Stimulated activated CD4-positive, alpha-beta T cell treated with anti-CD3 and anti-CD28 coated beads, Interleukin-15, amount 100 ng/mL, for 24 hours (primary cell): ENCODE measurements around the gene KRTAP1-4.
"Not testable (repeated sequence)": the region's sequence is repeated elsewhere in the genome, so short reads cannot be mapped to it uniquely, and the experiment has no call there.

Experiments used
- DNase-seq: peaks from one replicate; pipeline ENCODE4 v3.0.0-alpha.2; 2020

Gene KRTAP1-4

DNA sequence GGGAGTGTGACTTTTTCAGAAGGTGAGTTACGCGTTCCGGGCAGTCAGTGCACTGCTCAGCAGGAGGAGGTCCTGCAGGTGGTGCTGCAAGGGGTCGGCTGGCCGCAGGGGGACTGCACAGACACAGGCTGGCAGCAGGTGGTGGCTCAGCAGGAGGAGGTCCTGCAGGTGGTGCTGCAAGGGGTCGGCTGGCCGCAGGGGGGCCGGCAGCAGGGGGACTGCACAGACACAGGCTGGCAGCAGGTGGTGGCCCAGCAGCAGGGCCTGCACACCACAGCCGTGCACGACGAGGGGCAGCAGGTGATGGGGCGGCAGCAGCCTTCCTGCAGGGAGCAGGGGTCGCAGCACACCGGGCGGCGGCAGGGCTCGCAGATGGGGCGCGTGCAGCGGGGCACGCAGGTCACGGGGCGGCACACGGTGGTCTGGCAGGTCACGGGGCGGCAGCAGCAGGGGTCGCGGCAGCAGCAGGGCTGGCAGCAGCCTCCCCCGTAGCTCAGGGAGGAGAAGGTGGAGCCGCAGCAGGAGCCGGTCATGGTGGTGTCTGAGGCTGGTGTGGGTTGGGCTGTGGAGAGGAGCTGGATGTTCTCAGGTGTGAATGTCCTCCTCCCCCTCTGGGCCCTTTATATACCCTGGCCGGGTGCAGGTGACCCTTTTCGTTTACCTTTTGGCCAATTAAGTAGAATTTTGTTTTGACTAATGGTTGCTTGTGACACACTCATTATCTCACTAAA is 16.9 kb upstream of the KRTAP1-4 start, which contains the start of gene KRTAP2-1:
Gene KRTAP2-1 (minus strand): TSS at position 582 of the 731 bp plus-strand sequence. CDS start 49 bp downstream, at position 533.
- DNase-seq, result not testable (repeated sequence)

DNA sequence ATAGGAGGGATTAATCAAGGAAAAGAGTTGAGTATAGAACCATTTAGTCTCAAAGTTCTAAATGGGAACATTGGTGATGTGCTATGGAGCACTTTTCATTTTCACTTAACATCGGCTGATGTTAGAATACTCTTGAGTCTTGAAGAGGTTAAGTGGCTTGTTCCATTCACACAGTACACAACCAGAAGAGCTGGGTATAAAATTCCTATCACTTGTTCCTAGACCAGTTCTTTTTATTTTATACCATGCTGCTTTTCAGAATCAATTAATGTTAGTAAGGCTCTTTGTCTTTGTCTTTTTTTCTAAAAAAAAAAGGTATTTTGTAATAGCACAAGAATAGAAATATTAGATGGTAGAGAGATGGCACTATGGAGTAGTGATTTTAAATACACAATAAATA is 13.0 kb upstream of the KRTAP1-4 start:
- no peak for DNase-seq

DNA sequence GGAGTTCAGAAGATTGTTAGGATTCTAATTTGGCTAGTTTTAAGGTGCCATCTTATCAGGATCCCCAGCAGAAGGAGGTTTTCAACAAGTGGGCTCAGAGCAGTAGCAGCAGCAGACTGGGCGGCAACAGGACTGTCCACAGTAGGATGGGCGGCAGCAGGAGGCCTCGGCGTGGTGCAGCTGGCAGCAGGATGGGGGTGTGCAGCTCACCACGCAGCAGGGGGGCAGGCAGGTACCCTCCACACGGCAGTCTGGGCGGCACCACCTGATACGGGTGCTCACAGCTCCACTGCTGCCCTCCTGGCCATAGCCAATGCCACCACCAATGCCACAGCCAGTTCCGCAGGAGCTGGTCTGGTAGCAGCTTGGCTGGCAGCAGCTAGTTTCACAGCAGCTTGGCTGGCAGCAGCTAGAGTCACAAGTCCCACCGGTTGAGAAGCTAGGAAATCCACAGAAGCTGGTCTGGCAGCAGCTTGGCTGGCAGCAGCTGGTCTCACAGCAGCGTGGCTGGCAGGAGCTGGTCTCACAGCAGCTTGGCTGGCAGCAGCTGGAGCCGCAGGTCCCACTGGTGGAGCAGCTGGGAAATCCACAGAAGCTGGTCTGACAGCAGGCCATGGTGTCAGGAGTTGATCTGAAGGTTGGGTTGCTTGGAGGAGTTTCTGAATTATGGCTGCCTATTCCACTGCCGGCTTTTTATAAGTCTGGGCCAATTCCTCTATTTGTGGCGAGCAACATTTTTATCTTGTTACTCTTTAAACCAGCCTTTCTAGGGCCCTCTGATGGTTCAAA is 11.0 kb upstream of the KRTAP1-4 start, which contains the start of gene KRTAP1-1:
Gene KRTAP1-1 (minus strand): TSS at position 668 of the 789 bp plus-strand sequence. CDS start 53 bp downstream, at position 615.
- DNase-seq, result not testable (repeated sequence)

DNA sequence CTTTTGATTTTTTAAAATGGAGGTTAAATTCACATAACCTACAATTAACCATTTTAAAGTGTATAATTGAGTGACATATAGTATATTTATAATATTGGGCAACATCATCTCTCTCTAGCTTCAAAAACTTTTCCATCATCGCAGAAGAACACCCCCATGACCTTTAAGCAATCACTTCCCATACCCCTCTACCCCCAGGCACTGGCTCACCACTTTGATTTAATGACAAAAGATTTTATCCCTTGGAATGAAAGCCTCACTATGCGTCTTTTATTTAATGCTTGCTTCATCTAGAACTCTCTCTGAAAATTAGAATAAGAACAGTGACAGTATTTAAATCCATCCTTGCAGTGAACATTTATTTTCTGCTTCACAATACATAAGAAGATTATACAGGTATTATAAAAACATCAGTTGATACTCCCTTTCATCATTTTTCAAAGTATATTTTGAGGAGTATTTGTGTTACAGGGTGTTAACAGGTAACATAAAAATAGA is 7.9 kb upstream of the KRTAP1-4 start:
- DNase-seq, result no peak

DNA sequence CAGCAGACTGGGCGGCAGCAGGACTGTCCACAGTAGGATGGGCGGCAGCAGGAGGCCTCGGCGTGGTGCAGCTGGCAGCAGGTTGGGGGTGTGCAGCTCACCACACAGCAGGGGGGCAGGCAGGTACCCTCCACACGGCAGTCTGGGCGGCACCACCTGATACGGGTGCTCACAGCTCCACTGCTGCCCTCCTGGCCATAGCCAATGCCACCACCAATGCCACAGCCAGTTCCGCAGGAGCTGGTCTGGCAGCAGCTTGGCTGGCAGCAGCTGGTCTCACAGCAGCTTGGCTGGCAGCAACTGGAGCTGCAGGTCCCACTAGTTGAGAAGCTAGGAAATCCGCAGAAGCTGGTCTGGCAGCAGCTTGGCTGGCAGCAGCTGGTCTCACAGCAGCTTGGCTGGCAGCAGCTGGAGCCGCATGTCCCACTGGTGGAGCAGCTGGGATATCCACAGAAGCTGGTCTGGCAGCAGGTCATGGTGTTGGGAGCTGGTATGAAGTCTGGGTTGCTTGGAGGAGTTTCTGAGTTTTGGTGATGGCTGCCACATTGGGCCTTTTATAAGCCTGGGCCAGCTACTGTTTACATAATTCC is 4.4 kb upstream of the KRTAP1-4 start, which contains the start of gene KRTAP1-3:
Gene KRTAP1-3 (minus strand): TSS at position 529 of the 590 bp plus-strand sequence. CDS start 53 bp downstream, at position 476.
- not testable (repeated sequence) for DNase-seq

DNA sequence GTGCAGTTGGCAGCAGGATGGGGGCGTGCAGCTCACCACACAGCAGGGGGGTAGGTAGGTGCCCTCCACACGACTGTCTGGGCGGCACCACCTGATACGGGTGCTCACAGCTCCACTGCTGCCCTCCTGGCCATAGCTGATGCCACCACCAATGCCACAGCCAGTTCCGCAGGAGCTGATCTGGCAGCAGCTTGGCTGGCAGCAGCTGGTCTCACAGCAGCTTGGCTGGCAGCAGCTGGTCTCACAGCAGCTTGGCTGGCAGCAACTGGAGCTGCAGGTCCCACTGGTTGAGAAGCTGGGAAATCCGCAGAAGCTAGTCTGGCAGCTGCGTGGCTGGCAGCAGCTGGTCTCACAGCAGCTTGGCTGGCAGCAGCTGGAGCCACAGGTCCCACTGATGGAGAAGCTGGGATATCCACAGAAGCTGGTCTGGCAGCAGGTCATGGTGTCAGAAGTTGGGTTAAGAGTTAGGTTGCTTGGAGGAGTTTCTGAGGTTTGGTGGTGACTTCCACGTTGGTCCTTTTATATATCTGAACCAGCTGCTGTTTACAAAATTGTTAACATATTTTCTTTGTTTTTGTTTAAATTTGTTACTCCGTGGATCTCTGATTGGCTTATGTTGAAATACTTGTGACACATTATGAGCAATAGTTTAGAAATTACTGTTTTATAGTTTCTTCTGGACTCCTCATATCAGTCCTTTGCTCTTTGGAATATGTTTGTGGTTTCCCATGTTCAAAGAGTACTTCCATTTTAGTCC is 3.1 kb downstream of the KRTAP1-4 start, which contains the start of gene KRTAP1-5:
Gene KRTAP1-5 (minus strand): TSS at position 494 of the 757 bp plus-strand sequence. CDS start 53 bp downstream, at position 441.
- no peak for DNase-seq

DNA sequence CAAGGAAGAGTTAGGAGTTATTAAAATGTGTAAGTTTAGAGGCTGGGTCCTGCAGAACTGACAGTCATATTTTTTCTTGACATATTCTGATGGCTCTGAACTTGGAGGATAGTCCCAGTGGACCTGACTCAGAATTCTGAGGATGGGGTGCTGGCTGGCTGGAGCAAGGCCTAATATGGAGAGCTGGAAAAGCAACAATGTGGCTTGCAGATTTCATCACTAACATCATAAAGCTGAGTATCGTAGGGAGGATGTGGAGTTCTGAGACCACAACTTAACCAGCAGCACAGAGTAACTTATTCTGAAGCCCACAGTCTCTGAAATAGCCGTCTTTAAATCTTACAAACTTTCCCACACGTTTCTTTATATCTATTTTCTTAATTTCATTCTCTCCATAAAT is 5.3 kb downstream of the KRTAP1-4 start:
- DNase-seq, result no peak

DNA sequence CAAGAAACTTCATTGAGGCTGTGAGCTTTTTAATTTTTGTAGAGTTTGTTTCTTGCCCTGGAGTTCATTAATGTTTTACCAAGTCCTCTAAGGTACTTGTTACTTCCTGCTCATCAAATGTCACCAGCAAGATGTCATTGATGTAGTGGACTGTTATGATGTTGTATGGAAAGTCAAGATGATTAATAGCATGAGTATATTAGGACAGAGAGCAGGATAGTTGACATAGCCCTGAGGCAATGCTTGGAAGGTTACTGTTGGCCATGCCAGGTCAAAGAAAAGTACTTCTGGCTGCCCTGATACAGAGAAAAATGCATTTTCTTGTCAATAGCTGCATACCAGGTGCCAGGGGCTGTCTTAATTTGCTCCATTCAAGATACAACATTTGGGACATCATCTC is 9.7 kb downstream of the KRTAP1-4 start:
- no peak for DNase-seq

DNA sequence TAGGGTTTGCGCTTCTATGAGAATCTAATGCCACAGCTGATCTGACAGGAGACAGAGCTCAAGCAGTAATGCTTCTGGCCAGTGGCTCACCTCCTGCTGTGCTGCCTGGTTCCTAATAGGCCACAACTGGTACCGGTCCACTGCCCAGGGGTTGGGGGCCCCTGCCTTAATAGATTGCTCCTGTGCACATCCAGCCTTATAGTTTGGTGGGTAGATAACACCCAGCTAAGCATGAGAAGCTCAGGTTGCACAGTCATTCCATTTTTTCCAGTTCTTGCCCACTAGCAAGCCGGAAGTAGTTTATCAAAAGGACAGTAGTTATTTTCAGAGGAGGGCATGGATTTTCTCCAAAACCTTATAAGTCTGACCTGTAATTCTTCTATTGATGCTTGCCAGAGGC is 10.6 kb downstream of the KRTAP1-4 start:
- DNase-seq, result no peak

DNA sequence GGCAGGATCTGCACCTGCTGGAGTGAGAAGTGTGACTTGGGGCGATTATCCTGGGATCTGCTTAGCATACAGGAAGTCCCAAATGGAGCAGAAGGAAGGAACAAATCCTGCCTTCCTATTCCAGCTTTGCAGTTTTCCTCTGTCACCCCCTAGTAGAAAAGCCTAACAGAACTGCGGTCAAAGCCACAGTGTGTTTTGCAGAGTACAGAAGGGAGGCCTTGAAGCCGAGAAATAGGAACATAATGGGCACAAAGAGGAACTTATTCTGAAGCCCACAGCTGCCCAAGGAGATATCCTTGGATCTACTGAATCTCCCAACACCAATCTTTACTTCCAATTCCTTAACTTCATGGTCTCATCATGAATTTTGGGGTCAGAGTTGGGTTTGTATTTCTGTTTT is 11.5 kb downstream of the KRTAP1-4 start:
- no peak for DNase-seq

DNA sequence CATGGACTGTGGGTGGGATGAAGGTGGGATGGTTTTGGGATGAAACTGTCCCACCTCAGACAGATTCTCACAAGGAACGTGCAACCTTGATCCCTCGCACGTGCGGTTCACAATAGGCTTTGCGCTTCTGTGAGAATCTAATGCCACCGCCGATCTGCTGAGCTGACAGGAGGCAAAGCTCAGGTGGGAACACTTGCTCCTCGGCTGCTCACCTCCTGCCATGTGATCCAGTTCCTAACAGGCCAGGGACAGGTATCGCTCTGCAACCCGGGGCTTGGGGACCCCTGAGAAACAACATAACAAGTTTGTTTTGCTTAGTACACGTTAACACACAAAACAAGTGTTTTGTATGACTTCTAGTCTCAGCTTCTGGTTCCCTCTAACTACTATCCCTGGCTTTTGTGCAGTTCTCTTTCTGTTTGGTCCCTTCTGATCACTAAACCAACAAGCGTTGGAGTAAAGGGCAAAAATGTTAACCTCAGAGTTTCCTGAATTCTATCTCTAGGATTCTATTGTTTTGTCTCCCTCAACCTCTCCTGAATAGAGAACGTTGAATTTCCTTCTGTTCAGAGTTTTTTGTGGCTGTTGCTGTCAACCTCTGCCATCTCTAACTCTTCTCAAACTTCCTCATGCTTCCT is 13.3 kb downstream of the KRTAP1-4 start:
- no peak for DNase-seq

DNA sequence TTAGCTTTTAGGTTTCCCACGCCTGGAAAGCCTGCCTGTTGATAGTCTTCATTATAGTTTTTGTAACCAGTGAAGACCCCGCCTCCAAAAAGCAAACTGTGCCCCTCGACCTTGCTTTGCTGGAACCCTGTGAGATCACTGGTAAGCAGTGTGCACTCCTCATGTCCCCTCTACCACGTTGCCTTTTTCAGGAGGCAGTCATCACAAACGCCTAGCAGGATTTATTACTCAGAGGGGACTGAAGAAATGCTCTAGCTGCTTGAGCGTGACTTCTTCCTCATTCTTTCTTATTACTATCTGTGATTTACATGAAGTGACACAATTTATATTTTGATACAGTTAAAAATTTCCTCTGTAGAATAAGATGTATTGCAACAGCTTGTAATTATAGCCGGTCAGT is 14.5 kb downstream of the KRTAP1-4 start:
- no peak for DNase-seq

DNA sequence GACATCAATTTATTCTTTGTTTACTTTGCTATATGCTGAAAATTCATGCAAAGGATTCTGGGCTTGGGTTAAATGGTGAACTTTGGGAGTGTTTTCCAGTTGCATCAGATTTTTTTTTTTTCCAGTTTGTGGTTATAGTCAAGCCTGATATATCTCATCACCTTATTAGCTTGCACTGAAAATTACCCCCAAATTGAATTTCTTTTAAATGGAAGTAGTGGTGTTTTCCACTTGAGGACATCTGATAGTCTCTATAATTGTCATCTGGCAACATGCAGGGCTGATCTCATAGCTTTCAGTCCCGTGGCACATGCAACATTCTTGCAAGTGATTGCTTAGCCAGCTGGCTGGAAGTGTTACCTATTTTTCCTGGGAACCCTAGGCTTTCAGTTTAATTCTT is 16.4 kb downstream of the KRTAP1-4 start:
- DNase-seq, result no peak

DNA sequence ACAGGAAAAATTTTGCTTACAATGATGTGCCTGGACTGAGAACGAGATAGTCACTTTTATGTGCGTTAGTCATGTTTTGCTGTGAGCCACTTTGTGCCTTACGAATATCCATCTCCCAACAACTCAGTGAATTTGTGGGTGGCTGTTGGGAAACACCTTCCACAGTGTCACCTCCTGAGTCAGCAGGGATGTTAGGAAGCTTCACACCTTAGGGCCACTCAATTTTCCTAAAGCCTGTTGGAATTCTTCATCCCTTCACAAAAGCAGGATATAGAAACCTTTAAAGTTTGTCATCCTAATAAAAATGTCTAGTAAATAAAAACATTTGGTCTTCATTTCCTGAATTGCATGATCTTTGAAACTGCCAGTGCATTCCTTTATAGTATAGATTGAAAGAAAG is 16.8 kb downstream of the KRTAP1-4 start:
- no peak for DNase-seq

DNA sequence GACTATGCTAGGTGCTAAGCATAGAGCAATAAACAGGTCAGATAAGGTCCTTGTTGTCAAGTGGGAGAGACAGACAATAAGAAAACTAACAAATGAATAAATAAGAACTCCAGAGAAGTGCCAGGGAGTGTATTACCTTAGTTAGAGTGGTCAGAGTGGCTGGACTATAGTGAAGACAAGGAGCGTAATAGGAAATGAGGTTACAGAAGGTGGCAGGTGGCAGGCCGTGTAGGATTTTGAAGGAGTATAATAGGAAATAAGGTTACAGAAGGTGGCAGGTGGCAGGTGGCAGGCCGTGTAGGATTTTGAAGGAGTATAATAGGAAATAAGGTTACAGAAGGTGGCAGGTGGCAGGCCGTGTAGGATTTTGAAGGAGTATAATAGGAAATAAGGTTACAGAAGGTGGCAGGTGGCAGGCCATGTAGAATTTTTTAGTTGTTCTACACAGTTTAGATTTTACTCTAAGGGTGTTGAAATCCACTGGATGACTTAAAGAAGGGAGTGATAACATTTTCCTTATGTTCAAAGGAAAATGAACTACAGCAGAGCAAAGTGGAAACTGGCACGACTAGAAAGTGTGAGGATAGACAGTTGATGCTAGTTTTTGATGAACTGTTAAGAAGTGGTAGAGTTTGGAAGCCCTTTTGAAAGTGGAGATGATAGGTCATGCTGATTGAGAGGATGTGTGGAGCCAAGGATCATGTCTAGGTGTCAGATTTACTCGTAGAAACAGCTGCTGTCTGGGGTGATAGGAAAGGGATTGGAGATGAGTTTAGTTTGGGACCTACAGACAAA is 17.5 kb downstream of the KRTAP1-4 start:
- no peak for DNase-seq

DNA sequence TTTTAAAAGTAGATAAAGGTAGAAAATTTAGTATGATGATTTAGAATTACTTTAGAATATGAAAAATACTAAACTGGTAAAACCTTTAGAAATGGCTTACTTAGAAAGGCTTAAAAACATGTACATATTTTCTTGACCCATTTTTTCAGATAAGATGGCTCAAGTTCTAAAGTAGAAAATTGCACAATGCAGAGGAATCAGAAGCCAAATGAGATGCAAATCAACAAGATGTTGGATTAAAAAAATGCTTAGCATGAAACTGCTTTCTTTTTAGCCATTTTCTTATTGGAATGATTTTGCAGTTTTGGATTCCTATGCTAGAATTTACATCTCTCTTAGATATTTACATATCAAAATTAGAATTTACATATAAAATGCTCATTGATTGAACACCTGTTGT is 19.6 kb downstream of the KRTAP1-4 start:
- DNase-seq, result no peak

DNA sequence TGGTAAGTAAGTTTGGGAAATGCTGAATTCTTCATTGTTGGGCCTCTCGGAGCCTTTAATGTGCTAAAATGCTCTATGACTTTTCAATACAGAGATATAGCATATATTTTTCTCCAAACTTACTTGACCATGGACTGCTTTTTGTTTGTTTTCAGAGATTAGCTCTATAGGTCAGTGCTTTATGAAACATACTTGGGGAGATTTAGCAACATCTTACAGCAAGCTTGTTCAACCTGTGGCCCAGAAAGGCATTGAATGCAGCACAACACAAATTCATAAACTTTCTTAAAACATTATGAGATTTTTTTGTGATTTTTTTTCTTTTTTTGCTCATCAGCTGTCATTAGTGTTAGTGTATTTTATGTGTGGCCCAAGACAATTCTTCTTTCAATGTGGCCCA is 20.1 kb downstream of the KRTAP1-4 start:
- DNase-seq, result no peak

DNA sequence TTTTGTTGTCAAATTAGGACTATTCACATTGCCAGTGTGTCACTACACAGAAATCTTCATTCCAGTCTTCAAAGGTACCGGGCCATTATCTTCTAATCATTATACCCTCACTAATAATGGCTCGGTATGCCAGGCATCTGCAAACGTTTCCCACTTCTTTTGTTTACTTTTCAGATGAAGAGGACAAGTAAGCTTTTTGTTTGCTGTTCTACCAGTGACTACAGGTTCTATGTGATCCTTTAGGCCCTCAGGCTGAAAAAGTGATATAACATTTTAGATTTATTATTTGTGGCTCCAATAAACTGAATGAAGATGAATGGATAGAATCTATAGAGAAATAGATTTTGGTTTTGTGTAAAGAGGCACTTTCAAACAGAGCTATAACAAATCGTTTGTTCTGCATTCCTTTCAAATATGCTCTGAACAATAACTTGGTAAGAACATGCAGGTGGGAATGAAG is 20.7 kb downstream of the KRTAP1-4 start:
- no peak for DNase-seq

DNA sequence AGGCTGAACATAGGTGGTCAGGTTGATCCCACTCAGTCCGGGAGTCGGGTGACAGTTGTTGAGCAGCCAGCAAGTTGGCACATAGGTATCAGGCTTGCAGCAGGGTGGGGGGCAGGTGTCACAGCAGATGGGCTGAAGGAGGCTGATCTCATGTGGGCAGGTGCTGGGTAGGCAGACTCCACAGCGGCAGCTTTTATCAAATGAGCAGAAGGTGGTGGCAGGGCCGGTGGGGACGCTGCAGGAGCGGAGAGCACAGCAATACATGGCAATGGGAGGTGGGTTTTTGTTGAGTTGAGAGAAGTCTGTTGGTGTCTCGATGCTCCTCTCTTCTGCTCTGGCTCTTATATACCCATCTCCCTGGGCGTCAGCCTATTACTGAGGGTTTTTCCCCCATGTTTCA is 21.2 kb downstream of the KRTAP1-4 start, which contains the start of gene KRTAP3-1:
Gene KRTAP3-1 (minus strand): TSS at position 318 of the 400 bp plus-strand sequence. CDS start 54 bp downstream, at position 264.
- DNase-seq, result no peak

DNA sequence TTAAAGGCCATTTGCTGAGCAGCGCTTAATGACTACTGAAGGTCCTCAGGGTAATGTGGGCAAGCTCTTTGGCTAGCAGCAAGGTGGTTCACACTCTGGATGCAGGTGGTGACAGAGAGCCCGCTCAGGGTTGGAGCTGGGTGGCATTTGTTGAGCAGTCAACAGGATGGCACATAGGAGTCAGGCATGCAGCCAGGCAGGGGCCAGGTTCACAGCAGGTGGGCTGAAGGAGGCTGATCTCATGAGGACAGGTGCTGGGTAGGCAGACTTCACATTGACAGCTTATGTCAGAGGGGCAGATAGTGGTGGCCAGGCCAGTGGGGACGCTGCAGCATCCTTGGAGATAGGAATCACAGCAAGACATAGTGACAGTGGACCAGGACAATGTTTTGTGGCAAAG is 25.6 kb downstream of the KRTAP1-4 start:
- DNase-seq, result no peak

DNA sequence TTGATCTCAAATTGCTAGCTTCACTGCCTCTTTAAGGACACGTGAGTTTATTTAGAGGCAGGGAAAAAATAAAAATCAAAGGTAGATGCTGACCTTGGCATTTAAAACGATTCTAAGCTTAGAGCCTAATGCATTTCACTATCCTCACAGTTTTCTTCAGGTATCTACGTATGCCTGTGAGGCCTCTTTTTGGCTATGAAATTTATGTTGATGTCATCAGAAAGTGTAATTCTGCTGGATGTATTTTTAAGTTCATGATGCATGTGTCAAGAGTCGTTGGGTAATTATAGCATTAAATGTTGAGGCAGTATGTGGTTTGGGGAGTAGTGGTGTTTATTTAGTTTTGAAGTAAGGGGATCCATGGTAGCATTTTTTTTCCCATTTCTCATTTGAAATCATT is 26.1 kb downstream of the KRTAP1-4 start:
- DNase-seq, result no peak
